Body of pancreas (tissue), 4 donors: Measurements from ENCODE around the gene ADCY2. TPM values are rescaled to one million over a fixed set of nuclear protein-coding genes. Genes with fewer than 3 reads are reported as not detected.

Source experiments
- ATAC-seq: fragments of 150-250 bp; one replicate; pipeline ENCODE4 v1.9.1; 2016
- DNase-seq, 4 donors: peaks; one replicate each; pipeline ENCODE4 v3.0.0-alpha.2; 2019
- H3K27ac ChIP-seq, 4 donors: fragments of 200-600 bp; sonication (generic); 1 replicate in 3 of 4; 2 replicates in 1 of 4; pipeline versions ENCODE4 v1.5.1 to v1.6.1; 2016 to 2019; ENCODE audit warnings: mild to moderate bottlenecking in 1 of 4, mixed read lengths in 1 of 4, moderate library complexity in 1 of 4
- H3K27me3 ChIP-seq, 2 donors: fragments of 200-600 bp; sonication (generic); one replicate each; pipeline ENCODE4 v1.6.0; 2016; ENCODE audit warnings: mild to moderate bottlenecking in 1 of 2
- H3K36me3 ChIP-seq, 2 donors: fragments of 200-600 bp; sonication (generic); replicated peaks in 1 of 2; 2 replicates each; pipeline ENCODE4 v1.5.1; 2016; ENCODE audit warnings: low read depth in 2 of 2; ENCODE audit not compliant: insufficient read depth in 1 of 2
- H3K4me1 ChIP-seq: fragments of 200-600 bp; sonication (generic); one replicate; pipeline ENCODE4 v1.6.0; 2016
- H3K4me3 ChIP-seq, 2 donors: fragments of 200-600 bp; sonication (generic); 1 replicate in 1 of 2; 2 replicates in 1 of 2; pipeline ENCODE4 v1.5.1; 2016 to 2019
- H3K9me3 ChIP-seq, 3 donors: fragments of 200-600 bp; sonication (generic); 1 replicate in 2 of 3; 2 replicates in 1 of 3; pipeline ENCODE4 v1.5.1; 2016
- POLR2A ChIP-seq, 3 donors: fragments of 450-650 bp; IDR thresholded peaks; one replicate each; pipeline ENCODE4 v1.6.1; 2016; ENCODE audit warnings: antibody characterized with exemption in 3 of 3, mild to moderate bottlenecking in 2 of 3
- WGBS, 2 donors: methylation state at CpG; one replicate each; pipeline ENCODE4 v1.1.5; 2017; 5-methylcytosine and 5-hydroxymethylcytosine counted together
- intact Hi-C: fragments of 100-400 bp; cut with DNase I; formaldehyde crosslinking; loops from one replicate; pipeline ENCODE4 v1.15.1; 2023
- total RNA-seq, 2 donors: library from RNA; depleted of rRNA; stranded (reverse); fragments of >200 nt; gene quantifications; one replicate each; pipeline ENCODE4 v1.1.0, GENCODE V29; 2016
- TF ChIP-seq, protein P1 (sequence below), 7 experiments: fragments of 450-650 bp in 4 of 7; fragments of 200-600 bp in 3 of 7; sonication (generic) in 3 of 7; IDR thresholded peaks; one replicate each; pipeline ENCODE4 v1.5.1; 2016 to 2019; ENCODE audit warnings: antibody characterized with exemption in 7 of 7

The ADCY2 gene
- total RNA-seq, 2 donors from 2014 or later: 0.52 to 4.6 TPM

- intact Hi-C loops: no loop called here
Measured at GRCh38 chr5:7657153-7657552, 261.2 kb downstream of the ADCY2 start.

GRCh38 chr5:7659420-7659819, 263.5 kb downstream of the ADCY2 start:
- Histone ChIP-seq H3K27me3 (no peaks in the 10 kb centered on the region), H3K4me3 (no peak overlapping the region), H3K27ac (no peak overlapping the region), H3K36me3 (no peaks in the 10 kb centered on the region), H3K9me3 (no peaks in the 10 kb centered on the region), H3K4me1 (no peaks in the 10 kb centered on the region)
- intact Hi-C loops: no loop called here
- ATAC-seq (no peak), DNase-seq (no peak)
- TF ChIP-seq, protein P1, sequence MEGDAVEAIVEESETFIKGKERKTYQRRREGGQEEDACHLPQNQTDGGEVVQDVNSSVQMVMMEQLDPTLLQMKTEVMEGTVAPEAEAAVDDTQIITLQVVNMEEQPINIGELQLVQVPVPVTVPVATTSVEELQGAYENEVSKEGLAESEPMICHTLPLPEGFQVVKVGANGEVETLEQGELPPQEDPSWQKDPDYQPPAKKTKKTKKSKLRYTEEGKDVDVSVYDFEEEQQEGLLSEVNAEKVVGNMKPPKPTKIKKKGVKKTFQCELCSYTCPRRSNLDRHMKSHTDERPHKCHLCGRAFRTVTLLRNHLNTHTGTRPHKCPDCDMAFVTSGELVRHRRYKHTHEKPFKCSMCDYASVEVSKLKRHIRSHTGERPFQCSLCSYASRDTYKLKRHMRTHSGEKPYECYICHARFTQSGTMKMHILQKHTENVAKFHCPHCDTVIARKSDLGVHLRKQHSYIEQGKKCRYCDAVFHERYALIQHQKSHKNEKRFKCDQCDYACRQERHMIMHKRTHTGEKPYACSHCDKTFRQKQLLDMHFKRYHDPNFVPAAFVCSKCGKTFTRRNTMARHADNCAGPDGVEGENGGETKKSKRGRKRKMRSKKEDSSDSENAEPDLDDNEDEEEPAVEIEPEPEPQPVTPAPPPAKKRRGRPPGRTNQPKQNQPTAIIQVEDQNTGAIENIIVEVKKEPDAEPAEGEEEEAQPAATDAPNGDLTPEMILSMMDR (IDR thresholded peaks at IDR 0.05): no peak
- no peak for TF ChIP-seq POLR2A (IDR thresholded peaks at IDR 0.05)
- 69 to 75% methylated on average over 4 of the region's 4 CpGs for WGBS, 2 donors

More at GRCh38 chr5:7657153-7657552, 261.2 kb downstream of the ADCY2 start:
- WGBS, 2 donors: 67 to 86% methylated on average over 3 of the region's 3 CpGs
- ATAC-seq (no peak), DNase-seq (no peak)
- Histone ChIP-seq H3K36me3 (no peaks in the 10 kb centered on the region), H3K9me3 (no peaks in the 10 kb centered on the region), H3K4me1 (no peaks in the 10 kb centered on the region), H3K27me3 (no peaks in the 10 kb centered on the region), H3K27ac (no peak overlapping the region), H3K4me3 (no peak overlapping the region)
- no peak for TF ChIP-seq POLR2A (IDR thresholded peaks at IDR 0.05)
- TF ChIP-seq, protein P1 (IDR thresholded peaks at IDR 0.05): no peak

DNA sequence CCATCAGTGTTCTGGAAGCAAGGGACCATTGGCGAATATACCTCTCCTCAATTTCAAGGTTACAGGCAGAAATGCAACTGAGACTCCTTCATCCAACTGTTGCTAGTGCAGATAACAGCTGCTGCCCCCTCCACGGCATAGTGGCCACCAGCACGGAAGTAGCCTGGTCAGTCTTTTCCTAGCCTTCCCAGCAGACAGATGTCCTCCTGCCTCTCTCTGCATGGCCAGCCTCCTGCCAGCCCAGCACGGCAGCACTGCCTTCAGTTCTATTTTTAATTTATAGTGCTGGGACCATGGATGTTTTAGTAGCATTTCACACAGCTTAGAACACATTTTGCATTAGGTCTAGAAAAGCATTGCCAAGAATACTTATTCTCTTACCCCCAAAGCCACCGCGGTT, 266.4 kb downstream of the ADCY2 start:
- Histone ChIP-seq H3K4me1 (no peaks in the 10 kb centered on the region), H3K27ac (no peak overlapping the region), H3K36me3 (no peaks in the 10 kb centered on the region), H3K27me3 (no peaks in the 10 kb centered on the region), H3K9me3 (no peaks in the 10 kb centered on the region), H3K4me3 (no peak overlapping the region)
- DNase-seq: no peak
- WGBS, 2 donors: 75 to 77% methylated on average over 6 of the region's 6 CpGs
- TF ChIP-seq, protein P1 (IDR thresholded peaks at IDR 0.05): no peak
- TF ChIP-seq POLR2A (IDR thresholded peaks at IDR 0.05): no peak
- ATAC-seq: no peak
- intact Hi-C loops: no loop called here

DNA sequence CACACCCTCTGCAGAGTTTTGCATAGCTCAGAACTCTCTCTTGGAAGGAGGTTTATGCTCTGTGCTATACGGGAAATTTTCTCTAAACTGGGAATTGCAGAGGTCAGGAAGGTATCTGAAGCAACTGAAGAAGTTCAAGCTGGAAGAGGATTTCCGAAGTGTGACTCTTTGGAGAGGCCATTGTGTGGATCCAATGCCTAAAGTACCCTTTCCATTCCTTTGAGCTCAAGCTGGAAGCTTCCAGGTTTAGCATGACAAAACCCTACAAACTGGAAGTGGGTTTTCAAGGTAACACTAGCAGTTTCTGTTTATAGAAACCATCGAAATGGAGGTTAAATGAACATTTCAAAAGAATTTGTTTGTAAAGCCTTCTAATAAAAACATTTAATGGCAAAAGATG, 267.9 kb downstream of the ADCY2 start:
- ATAC-seq: no peak
- H3K27me3 ChIP-seq: no peaks in the 10 kb centered on the region
- intact Hi-C loops: no loop called here
- no peak for DNase-seq
- no peak overlapping the region for H3K4me3 ChIP-seq
- no peaks in the 10 kb centered on the region for H3K36me3 ChIP-seq
- H3K4me1 ChIP-seq: no peaks in the 10 kb centered on the region
- WGBS, 2 donors: 57 to 61% methylated on average over 3 of the region's 3 CpGs
- H3K9me3 ChIP-seq: no peaks in the 10 kb centered on the region
- H3K27ac ChIP-seq: no peak overlapping the region
- TF ChIP-seq POLR2A (IDR thresholded peaks at IDR 0.05): no peak
- TF ChIP-seq, protein P1 (IDR thresholded peaks at IDR 0.05): no peak

GRCh38 chr5:7664208-7664607, 268.3 kb downstream of the ADCY2 start:
- no peak for ATAC-seq
- intact Hi-C loops: no loop called here
- Histone ChIP-seq H3K27me3 (no peaks in the 10 kb centered on the region), H3K9me3 (no peaks in the 10 kb centered on the region), H3K4me1 (no peaks in the 10 kb centered on the region), H3K4me3 (no peak overlapping the region), H3K36me3 (no peaks in the 10 kb centered on the region), H3K27ac (no peak overlapping the region)
- no peak for DNase-seq
- no peak for TF ChIP-seq POLR2A (IDR thresholded peaks at IDR 0.05)
- TF ChIP-seq, protein P1 (IDR thresholded peaks at IDR 0.05): no peak
- WGBS, 2 donors: 57 to 67% methylated on average over 2 of the region's 2 CpGs
